ENCODE measurements around the gene SHISA4. TPM values are rescaled to one million over a fixed set of nuclear protein-coding genes. Genes with fewer than 3 reads are reported as not detected.

Gene SHISA4
- total RNA-seq, 1 donor from 2014 or later, result 7.4 TPM

GRCh38 chr1:201874672-201875071 lies 14.0 kb upstream of the SHISA4 start:
- no peaks in the 10 kb centered on the region for H3K9me3 Mint-ChIP-seq (ENCODE audit: low read depth)

GRCh38 chr1:201876148-201876818 lies 12.4 kb upstream of the SHISA4 start:
- TF ChIP-seq CTCF (IDR thresholded peaks at IDR 0.05; ENCODE audit: unreplicated experiment), result peak; percentile 37
- Mint-ChIP-seq H3K4me1 (ENCODE audit: low read depth) (peaks cover 1% of the 10 kb centered on the region), H3K9me3 (ENCODE audit: low read depth) (no peaks in the 10 kb centered on the region), H3K36me3 (ENCODE audit: insufficient read depth) (peaks cover 30% of the 10 kb centered on the region), H3K27me3 (no peaks in the 10 kb centered on the region), H3K4me3 (ENCODE audit: low read depth) (no peak overlapping the region), H3K27ac (no peak overlapping the region)
- DNase-seq (ENCODE audit: low spot score, unreplicated experiment), result no peak

More at GRCh38 chr1:201874672-201875071, 14.0 kb upstream of the SHISA4 start:
- Mint-ChIP-seq H3K4me1 (ENCODE audit: low read depth) (peaks cover 1% of the 10 kb centered on the region), H3K4me3 (ENCODE audit: low read depth) (no peak overlapping the region), H3K27me3 (no peaks in the 10 kb centered on the region), H3K27ac (peak overlapping the region; percentile 78), H3K36me3 (ENCODE audit: insufficient read depth) (peaks cover 39% of the 10 kb centered on the region)
- TF ChIP-seq CTCF (IDR thresholded peaks at IDR 0.05; ENCODE audit: unreplicated experiment), result no peak
- no peak for DNase-seq (ENCODE audit: low spot score, unreplicated experiment)

DNA sequence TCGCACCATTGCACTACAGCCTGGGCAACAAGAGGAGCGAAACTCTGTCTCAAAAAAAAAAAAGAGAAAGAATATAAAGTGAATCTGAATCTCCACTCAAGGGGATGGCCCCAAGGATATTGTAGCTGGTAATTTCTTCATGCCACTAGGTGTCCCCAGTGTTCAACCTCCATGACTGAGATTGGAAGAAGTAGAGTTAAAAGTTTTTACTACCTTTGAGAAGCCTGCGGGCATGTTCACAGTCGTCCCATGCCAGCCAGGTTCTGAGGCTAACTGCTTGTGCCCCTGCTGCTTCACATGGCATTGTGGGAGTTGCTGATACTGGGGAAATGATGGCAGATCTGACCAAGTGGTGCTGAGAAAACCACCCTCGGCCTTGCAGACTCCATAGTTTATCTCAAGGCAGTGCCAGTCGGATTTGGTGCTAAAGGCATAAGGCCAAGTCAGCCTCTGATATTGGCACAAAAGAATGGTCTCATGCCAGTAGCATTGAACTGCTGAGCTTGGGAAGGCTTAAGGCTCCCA lies 10.8 kb upstream of the SHISA4 start:
- no peak overlapping the region for H3K4me3 Mint-ChIP-seq (ENCODE audit: low read depth)
- no peak for DNase-seq (ENCODE audit: low spot score, unreplicated experiment)
- no peaks in the 10 kb centered on the region for H3K27me3 Mint-ChIP-seq
- peaks cover 19% of the 10 kb centered on the region for H3K36me3 Mint-ChIP-seq (ENCODE audit: insufficient read depth)
- H3K4me1 Mint-ChIP-seq (ENCODE audit: low read depth), result peaks cover 4% of the 10 kb centered on the region
- H3K9me3 Mint-ChIP-seq (ENCODE audit: low read depth), result no peaks in the 10 kb centered on the region
- peak overlapping the region; percentile 24 for H3K27ac Mint-ChIP-seq
- TF ChIP-seq CTCF (IDR thresholded peaks at IDR 0.05; ENCODE audit: unreplicated experiment), result peak; percentile 65

- no peak overlapping the region for H3K4me3 Mint-ChIP-seq (ENCODE audit: low read depth)
- DNase-seq (ENCODE audit: low spot score, unreplicated experiment), result no peak
- TF ChIP-seq CTCF (IDR thresholded peaks at IDR 0.05; ENCODE audit: unreplicated experiment), result no peak
- H3K36me3 Mint-ChIP-seq (ENCODE audit: insufficient read depth), result peaks cover 4% of the 10 kb centered on the region
- H3K27ac Mint-ChIP-seq, result no peak overlapping the region
- H3K27me3 Mint-ChIP-seq, result peaks cover 6% of the 10 kb centered on the region
- H3K4me1 Mint-ChIP-seq (ENCODE audit: low read depth), result peaks cover 4% of the 10 kb centered on the region
- H3K9me3 Mint-ChIP-seq (ENCODE audit: low read depth), result no peaks in the 10 kb centered on the region
Measured at GRCh38 chr1:201880928-201881571, 7.6 kb upstream of the SHISA4 start.

- DNase-seq (ENCODE audit: low spot score, unreplicated experiment), result no peak
- TF ChIP-seq CTCF (IDR thresholded peaks at IDR 0.05; ENCODE audit: unreplicated experiment), result no peak
- H3K9me3 Mint-ChIP-seq (ENCODE audit: low read depth), result no peaks in the 10 kb centered on the region
- peaks cover 9% of the 10 kb centered on the region for H3K27me3 Mint-ChIP-seq
- H3K4me1 Mint-ChIP-seq (ENCODE audit: low read depth), result peaks cover 4% of the 10 kb centered on the region
- H3K27ac Mint-ChIP-seq, result no peak overlapping the region
- H3K4me3 Mint-ChIP-seq (ENCODE audit: low read depth), result no peak overlapping the region
- H3K36me3 Mint-ChIP-seq (ENCODE audit: insufficient read depth), result peaks cover 1% of the 10 kb centered on the region
Measured at GRCh38 chr1:201881617-201882016, 7.1 kb upstream of the SHISA4 start.
